CD1c-positive myeloid dendritic cell (primary cell): ENCODE data around the gene CXCR5.
A peak's percentile ranks its signal among the peaks of the same experiment; 100 is the strongest.

Experiments used
- DNase-seq: peaks from one replicate; pipeline ENCODE4 v3.0.0-alpha.2; 2016; ENCODE audit errors: extremely low spot score

Gene CXCR5

GRCh38 chr11:118898400-118899295 is 15.0 kb downstream of the CXCR5 start:
- DNase-seq, result no peak

- no peak for DNase-seq
Observed at GRCh38 chr11:118899296-118899688, 15.6 kb downstream of the CXCR5 start.

GRCh38 chr11:118899706-118900360 is 16.1 kb downstream of the CXCR5 start:
- DNase-seq, result no peak

- no peak for DNase-seq
Observed at GRCh38 chr11:118900535-118901384, 17.1 kb downstream of the CXCR5 start.

- no peak for DNase-seq
Observed at GRCh38 chr11:118901494-118902335, 18.0 kb downstream of the CXCR5 start.

- DNase-seq, result no peak
Observed at GRCh38 chr11:118902336-118903203, 18.9 kb downstream of the CXCR5 start.

- DNase-seq, result no peak
Observed at GRCh38 chr11:118903204-118904015, 19.7 kb downstream of the CXCR5 start.

- DNase-seq, result peak; percentile 87
Observed at GRCh38 chr11:118907051-118908042, 23.7 kb downstream of the CXCR5 start.

GRCh38 chr11:118908264-118908663 is 24.6 kb downstream of the CXCR5 start:
- no peak for DNase-seq

GRCh38 chr11:118908901-118909618 is 25.4 kb downstream of the CXCR5 start:
- no peak for DNase-seq

GRCh38 chr11:118909619-118910308 is 26.1 kb downstream of the CXCR5 start:
- no peak for DNase-seq

- peak; percentile 36 for DNase-seq
Observed at GRCh38 chr11:118910309-118911112, 26.8 kb downstream of the CXCR5 start.

- DNase-seq, result no peak
Observed at GRCh38 chr11:118911113-118911879, 27.6 kb downstream of the CXCR5 start.

- peak; percentile 25 for DNase-seq
Observed at GRCh38 chr11:118911880-118912741, 28.4 kb downstream of the CXCR5 start.
